HG03103 (cell line): ENCODE data around the gene HDHD3.

ENCODE experiments used
- ATAC-seq: cut with Tn5 transposase; IDR thresholded peaks from one replicate; pipeline ENCODE4 v1.9.1; 2021; ENCODE audit warnings: low read depth; ENCODE audit not compliant: unreplicated experiment

Gene HDHD3

DNA sequence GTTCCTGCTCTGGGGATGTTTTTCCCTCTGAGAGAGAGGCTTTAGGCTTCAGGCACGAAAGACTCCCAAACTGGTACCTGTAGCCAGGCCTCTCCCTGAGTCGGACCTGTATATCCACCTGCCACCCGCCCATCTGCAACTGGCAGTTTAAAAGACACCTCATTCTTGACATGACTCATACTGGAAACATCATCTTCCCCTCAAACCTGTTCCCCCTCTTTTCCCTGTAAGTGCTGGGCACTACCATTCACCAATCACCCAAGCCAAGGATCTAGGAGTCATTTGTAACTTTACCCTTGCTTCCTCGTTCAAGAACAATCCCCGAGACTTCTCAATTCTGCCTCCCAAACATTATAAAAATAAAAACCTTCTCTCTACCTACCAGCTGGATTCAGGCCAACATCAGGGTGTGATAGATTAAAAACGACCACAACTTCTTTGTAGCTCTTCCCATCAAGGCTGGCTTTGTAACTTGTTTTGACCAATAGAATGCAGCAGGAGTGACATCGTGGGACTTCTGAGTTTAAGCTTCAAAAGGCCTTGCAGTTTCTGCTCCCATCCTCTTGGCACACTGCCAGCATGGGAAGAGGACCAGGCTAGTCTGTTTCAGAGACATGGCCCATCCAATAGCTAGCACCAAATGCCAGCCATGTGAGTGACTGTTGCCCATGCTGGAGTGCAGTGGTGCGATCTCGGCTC lies 34.9 kb downstream of the HDHD3 start:
- ATAC-seq = no peak

DNA sequence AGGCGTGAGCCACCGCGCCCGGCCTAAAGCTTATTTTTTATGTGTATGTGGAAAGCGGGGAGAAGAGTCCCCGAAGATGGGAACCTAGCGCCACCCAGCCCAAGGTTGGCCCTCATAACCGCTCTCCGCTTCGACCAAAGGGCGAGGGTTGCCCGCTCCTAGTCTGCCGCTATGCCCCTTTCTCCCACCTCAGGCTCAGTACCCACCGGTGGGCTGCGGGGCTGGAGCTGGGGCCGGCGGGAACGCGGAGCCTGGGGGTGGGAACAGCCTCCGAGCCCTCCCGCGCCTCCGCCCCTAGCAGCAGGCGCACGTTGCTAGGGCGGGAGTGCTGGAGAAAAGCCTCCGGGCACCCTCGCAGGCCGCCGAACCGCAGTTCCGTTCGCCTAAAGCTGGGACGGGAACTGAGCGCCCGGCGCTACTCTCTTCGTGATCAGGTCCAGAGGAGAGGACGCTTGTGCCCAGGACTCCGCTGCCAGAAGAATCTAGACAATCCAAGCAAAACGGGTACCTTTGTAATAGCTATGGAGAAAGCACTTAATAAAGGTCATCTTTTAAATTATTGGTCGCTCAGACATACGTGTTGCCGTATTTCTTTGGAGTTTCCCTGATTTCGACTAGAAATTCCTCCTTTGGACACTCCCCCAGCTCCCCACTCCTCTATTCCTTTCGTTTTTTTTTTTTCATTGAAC lies 36.6 kb downstream of the HDHD3 start, which contains the start of gene WDR31:
TSS of gene WDR31 (minus strand) at position 265 of the 689 bp plus-strand sequence. CDS start 8,253 bp downstream, outside the sequence.
- peak; percentile 96 for ATAC-seq

DNA sequence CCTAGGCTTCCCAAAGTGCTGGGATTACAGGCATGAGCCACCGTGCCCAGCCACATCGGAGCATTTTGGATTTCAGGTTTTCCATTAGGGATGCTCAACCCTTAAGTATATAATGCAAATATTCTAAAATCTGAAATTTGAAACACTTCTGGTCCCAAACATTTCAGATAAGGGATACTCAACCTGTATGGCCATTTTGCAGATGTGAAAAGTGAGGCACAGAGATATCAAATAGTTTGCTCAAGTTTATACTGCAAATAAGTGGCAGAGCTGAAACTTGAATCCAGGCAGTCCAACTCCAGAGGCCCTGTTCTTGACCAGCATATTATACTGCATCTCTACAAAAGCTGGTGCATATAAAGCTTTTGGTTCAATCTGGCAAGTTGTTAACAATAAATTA lies 39.1 kb downstream of the HDHD3 start:
- ATAC-seq = no peak

DNA sequence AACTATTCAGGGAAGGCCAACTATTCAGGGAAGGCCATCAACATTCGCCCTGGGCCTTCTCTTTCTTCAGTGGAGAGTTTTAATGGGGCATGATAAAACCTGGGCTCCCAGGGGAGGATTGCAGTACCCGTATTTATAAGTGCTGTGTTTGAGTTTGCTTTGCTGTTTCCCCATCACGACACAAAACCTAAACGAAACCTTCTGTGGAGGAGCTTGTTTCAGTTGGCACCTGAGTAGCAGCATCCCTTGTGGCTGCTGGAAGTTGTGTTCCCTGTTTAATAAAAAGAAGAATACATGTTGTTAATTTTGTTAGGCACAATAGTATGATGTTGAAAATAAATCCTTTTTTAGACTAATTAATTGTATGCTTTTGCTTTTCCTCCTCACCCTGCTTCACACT lies 45.0 kb downstream of the HDHD3 start:
- no peak for ATAC-seq

DNA sequence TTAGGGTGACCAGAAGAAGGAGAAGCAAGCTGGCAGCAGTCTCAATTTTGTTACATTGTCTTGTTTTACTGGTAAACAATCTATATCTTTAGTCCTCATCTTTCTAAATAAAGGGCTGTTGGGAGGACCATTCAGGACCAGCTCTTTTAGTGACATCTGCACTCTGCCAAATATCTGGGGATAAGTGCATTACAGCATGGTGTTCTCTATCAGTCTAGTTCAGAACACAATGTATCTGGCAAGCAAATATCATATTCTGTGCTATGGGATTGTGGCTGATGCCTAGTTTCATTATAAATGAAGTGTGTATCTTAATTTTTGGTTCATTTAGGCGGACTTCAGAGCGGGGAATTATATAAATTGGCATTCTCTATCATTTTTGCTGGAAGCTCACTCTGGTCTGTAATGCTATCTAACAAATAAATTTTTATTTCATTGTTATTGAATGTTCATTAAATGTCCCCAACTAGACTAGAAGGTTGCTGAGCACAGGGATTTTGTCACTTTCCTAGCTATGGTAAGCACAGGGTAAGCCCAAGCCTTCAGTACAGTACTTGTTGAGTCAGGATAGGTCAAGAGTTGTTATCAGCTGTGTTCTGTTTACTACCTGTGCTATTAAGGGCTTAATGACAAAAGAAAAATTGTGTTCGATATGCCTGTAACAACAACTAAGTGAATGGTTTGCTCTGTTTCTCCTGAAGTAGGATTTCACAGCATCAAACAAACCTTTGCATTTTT lies 48.6 kb downstream of the HDHD3 start:
- no peak for ATAC-seq

DNA sequence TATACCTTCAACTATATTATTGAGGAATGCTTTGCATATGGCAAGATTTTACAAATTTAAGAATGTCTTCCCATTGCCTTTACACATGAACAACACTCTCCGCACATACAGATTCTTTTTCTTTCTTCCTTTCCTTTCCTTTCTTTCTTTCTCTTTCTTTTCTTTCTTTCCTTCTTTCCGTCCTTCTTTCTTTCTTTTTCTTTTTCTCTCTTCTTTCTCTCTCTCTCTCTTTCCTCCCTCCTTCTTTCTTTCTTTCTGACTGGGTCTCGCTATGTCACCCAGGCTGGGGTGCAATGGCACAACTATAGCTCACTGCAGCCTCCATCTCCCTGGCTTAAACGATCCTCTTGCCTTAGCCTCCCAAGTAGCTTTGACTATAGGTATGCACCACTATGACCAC lies 50.6 kb downstream of the HDHD3 start:
- no peak for ATAC-seq
